Stomach smooth muscle (tissue), 2 donors: ENCODE data around the gene RBP4.

Experiments used
- H3K27ac ChIP-seq: one replicate; pipeline ENCODE4 v1.7.0; 2013; ENCODE audit warnings: mild to moderate bottlenecking, low read length, inconsistent platforms
- H3K27me3 ChIP-seq, 2 donors: one replicate each; pipeline ENCODE4 v1.7.0; 2013; ENCODE audit warnings: low read length in 2 of 2; ENCODE audit not compliant: insufficient read depth in 2 of 2, control insufficient read depth in 1 of 2
- H3K36me3 ChIP-seq, 2 donors: one replicate each; pipeline ENCODE4 v1.7.0; 2013; ENCODE audit warnings: low read length in 2 of 2; ENCODE audit not compliant: control insufficient read depth in 2 of 2, insufficient read depth in 2 of 2
- H3K4me1 ChIP-seq: one replicate; pipeline ENCODE4 v1.7.0; 2013; ENCODE audit warnings: low read length; ENCODE audit not compliant: control insufficient read depth, insufficient read depth
- H3K4me3 ChIP-seq, 2 donors: one replicate each; pipeline ENCODE4 v1.7.0; 2013; ENCODE audit warnings: low read length in 2 of 2
- H3K9ac ChIP-seq, 2 donors: one replicate each; pipeline ENCODE4 v1.7.0; 2013; ENCODE audit warnings: low read length in 2 of 2, mild to moderate bottlenecking in 1 of 2
- H3K9me3 ChIP-seq, 2 donors: one replicate each; pipeline ENCODE4 v1.7.0; 2013; ENCODE audit warnings: low read length in 2 of 2; ENCODE audit not compliant: control insufficient read depth in 2 of 2
- donor health status: healthy.
- donor health status: Pancreatic carcinoma.

The RBP4 gene

DNA sequence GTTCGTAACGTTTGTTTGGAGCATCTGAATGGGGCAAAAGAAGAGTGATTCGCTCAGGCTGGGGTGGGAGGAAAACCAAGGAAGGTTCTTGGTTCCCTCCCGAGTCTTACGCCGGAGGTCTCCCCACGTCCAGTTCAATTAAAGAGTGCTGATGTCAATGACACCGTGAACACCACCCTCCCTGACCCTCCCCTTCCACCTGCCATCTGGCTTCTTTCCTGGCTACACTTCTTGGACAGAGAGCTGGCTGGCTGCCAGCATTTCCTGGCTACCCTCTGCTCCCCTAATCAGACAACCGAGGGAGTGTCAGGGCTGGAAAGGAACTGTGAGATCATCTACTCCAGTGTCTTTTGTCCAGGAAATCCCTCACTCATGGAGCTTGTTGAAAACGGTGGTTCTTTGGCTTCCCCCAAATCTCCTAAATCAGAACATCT is 58.7 kb downstream of the RBP4 start:
- H3K9ac ChIP-seq: no peak overlapping the region
- H3K4me1 ChIP-seq: peaks cover 6% of the 10 kb centered on the region
- H3K36me3 ChIP-seq: no peaks in the 10 kb centered on the region
- H3K9me3 ChIP-seq: no peaks in the 10 kb centered on the region
- peak overlapping the region; percentile 40 to 58 for H3K4me3 ChIP-seq
- no peak overlapping the region for H3K27ac ChIP-seq
- no peaks in the 10 kb centered on the region for H3K27me3 ChIP-seq
